AG10803 (cell line): ENCODE results near the gene CAMK1G.

Experiments
- DNase-seq: peaks from one replicate; pipeline ENCODE4 v3.0.0; 2010; ENCODE audit warnings: low read depth
- H3K4me3 ChIP-seq: 2 replicates; pipeline ENCODE4 v1.5.1; 2011; ENCODE audit warnings: mild to moderate bottlenecking, low read length, control low read depth
- CTCF ChIP-seq: conservative IDR thresholded peaks from 2 replicates; pipeline ENCODE4 v1.5.1; 2011; ENCODE audit warnings: mild to moderate bottlenecking, low read length, control low read depth, inconsistent platforms

Gene CAMK1G

GRCh38 chr1:209650454-209650853 lies 66.9 kb downstream of the CAMK1G start:
- DNase-seq, result peak; percentile 57
- no peak overlapping the region for H3K4me3 ChIP-seq
- no peak for TF ChIP-seq CTCF

GRCh38 chr1:209651138-209651587 lies 67.6 kb downstream of the CAMK1G start:
- TF ChIP-seq CTCF, result no peak
- H3K4me3 ChIP-seq, result no peak overlapping the region
- peak; percentile 68 for DNase-seq

GRCh38 chr1:209652121-209652735 lies 68.7 kb downstream of the CAMK1G start, which contains the start of gene LAMB3:
LAMB3 (minus strand) TSS chr1:209652425; CDS start chr1:209650944, 1,481 bp downstream.
- no peak for DNase-seq
- no peak within 1 kb of the TSS for H3K4me3 ChIP-seq
- no peak for TF ChIP-seq CTCF

- peak; percentile 21 for DNase-seq
- no peak overlapping the region for H3K4me3 ChIP-seq
- no peak for TF ChIP-seq CTCF
Measured at GRCh38 chr1:209652873-209653401, 69.4 kb downstream of the CAMK1G start.

- TF ChIP-seq CTCF, result no peak
- DNase-seq, result no peak
- H3K4me3 ChIP-seq, result no peak overlapping the region
Measured at GRCh38 chr1:209653915-209654351, 70.4 kb downstream of the CAMK1G start.

- DNase-seq, result no peak
- no peak overlapping the region for H3K4me3 ChIP-seq
- no peak for TF ChIP-seq CTCF
Measured at GRCh38 chr1:209655411-209656231, 72.1 kb downstream of the CAMK1G start.
